HG03469 (cell line): Measurements from ENCODE around the gene TRAP1.

Source experiments
- ATAC-seq: cut with Tn5 transposase; IDR thresholded peaks from one replicate; pipeline ENCODE4 v1.9.1; 2021; ENCODE audit warnings: mild to moderate bottlenecking, moderate library complexity, moderate number of reproducible peaks; ENCODE audit not compliant: unreplicated experiment

TRAP1 gene

GRCh38 chr16:3737181-3737580 lies 19.9 kb upstream of the TRAP1 start:
- ATAC-seq, result no peak

- ATAC-seq, result no peak
These were observed 18.8 kb upstream of the TRAP1 start for GRCh38 chr16:3736116-3736515.

- ATAC-seq, result no peak
These were observed 18.2 kb upstream of the TRAP1 start for GRCh38 chr16:3735541-3735940.

GRCh38 chr16:3734758-3735221 lies 17.5 kb upstream of the TRAP1 start:
- ATAC-seq, result no peak

GRCh38 chr16:3734084-3734757 lies 16.9 kb upstream of the TRAP1 start:
- ATAC-seq, result no peak

GRCh38 chr16:3732171-3732570 lies 14.8 kb upstream of the TRAP1 start:
- no peak for ATAC-seq

- no peak for ATAC-seq
These were observed 14.0 kb upstream of the TRAP1 start for GRCh38 chr16:3731126-3731935.

- no peak for ATAC-seq
These were observed 13.1 kb upstream of the TRAP1 start for GRCh38 chr16:3730161-3731125.

- no peak for ATAC-seq
These were observed 12.1 kb upstream of the TRAP1 start for GRCh38 chr16:3729161-3730112.

GRCh38 chr16:3728424-3729160 lies 11.3 kb upstream of the TRAP1 start:
- no peak for ATAC-seq

- ATAC-seq, result no peak
These were observed 10.6 kb upstream of the TRAP1 start for GRCh38 chr16:3727806-3728381.

GRCh38 chr16:3726021-3726687 lies 8.8 kb upstream of the TRAP1 start:
- no peak for ATAC-seq

- no peak for ATAC-seq
These were observed 8.0 kb upstream of the TRAP1 start for GRCh38 chr16:3725276-3725675.

- no peak for ATAC-seq
These were observed 5.2 kb upstream of the TRAP1 start for GRCh38 chr16:3722508-3722907.

GRCh38 chr16:3720418-3720817 lies 3.1 kb upstream of the TRAP1 start:
- ATAC-seq, result no peak

- ATAC-seq, result no peak
These were observed 1.3 kb upstream of the TRAP1 start for GRCh38 chr16:3718628-3719027.

- no peak for ATAC-seq
These were observed 681 bp upstream of the TRAP1 start for GRCh38 chr16:3718019-3718391.

GRCh38 chr16:3716831-3717234 lies 491 bp downstream of the TRAP1 start:
- no peak for ATAC-seq
